NB4 (cell line): Measurements from ENCODE around the gene KLF7.

Experiments used
- POLR2A ChIP-seq: IDR thresholded peaks from 2 replicates; pipeline ENCODE4 v1.6.1; 2011; ENCODE audit warnings: mild to moderate bottlenecking; ENCODE audit not compliant: insufficient read length; ENCODE audit errors: extremely low read depth
- TF ChIP-seq, protein P1 (sequence below): IDR thresholded peaks from one replicate; pipeline ENCODE4 v1.5.1; 2012; ENCODE audit warnings: low read depth, low read length

DNA sequence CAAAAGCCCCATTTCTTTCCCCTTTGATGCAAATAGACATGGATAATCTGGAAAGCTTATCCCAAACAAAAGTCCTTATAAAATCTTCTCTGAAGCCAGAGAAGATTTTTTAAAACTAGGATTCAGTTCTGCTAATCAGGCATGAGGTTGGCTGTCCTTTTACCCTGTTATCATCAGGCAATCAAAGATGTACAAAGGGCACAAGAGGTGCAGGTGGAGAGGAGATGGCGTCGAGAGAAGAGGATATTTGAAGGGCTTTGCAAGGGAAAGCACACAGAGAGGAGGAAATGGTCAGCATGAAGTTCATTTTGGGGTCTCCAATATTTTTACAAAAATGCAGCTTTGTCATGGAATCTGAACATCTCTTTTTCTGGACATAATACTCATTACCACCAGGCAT lies 88.5 kb downstream of the KLF7 start:
- TF ChIP-seq POLR2A, result no peak
- TF ChIP-seq, protein P1, sequence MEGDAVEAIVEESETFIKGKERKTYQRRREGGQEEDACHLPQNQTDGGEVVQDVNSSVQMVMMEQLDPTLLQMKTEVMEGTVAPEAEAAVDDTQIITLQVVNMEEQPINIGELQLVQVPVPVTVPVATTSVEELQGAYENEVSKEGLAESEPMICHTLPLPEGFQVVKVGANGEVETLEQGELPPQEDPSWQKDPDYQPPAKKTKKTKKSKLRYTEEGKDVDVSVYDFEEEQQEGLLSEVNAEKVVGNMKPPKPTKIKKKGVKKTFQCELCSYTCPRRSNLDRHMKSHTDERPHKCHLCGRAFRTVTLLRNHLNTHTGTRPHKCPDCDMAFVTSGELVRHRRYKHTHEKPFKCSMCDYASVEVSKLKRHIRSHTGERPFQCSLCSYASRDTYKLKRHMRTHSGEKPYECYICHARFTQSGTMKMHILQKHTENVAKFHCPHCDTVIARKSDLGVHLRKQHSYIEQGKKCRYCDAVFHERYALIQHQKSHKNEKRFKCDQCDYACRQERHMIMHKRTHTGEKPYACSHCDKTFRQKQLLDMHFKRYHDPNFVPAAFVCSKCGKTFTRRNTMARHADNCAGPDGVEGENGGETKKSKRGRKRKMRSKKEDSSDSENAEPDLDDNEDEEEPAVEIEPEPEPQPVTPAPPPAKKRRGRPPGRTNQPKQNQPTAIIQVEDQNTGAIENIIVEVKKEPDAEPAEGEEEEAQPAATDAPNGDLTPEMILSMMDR, result no peak
